HEK293 (cell line): ENCODE data around the gene PIK3R4.

Experiments
- CTCF ChIA-PET: fragments of 350-600 bp; formaldehyde crosslinking; extraction: SDS; loops from one replicate; lab custom pipeline; 2021; ENCODE audit warnings: antibody characterized with exemption; lab: Yijun Ruan, JAX
- POLR2A ChIA-PET: fragments of 300-600 bp; formaldehyde crosslinking; extraction: SDS; loops from one replicate; lab custom pipeline; 2020; ENCODE audit warnings: antibody characterized with exemption, inconsistent platforms; lab: Yijun Ruan, JAX
- H3K27ac ChIP-seq: fragments of 200-500 bp; sonication (Bioruptor generic); 2 replicates; pipeline ENCODE4 v1.5.1; 2014; ENCODE audit warnings: low read depth, low read length, control low read depth, inconsistent platforms; ENCODE audit errors: extremely low read depth
- H3K36me3 ChIP-seq, 2 experiments: fragments of 200-500 bp in 1 of 2; sonication (Bioruptor generic) in 1 of 2; 1 replicate in 1 of 2; 2 replicates in 1 of 2; pipeline ENCODE4 v1.5.1; 2014 to 2017; ENCODE audit warnings: inconsistent platforms in 2 of 2, low read length in 2 of 2; ENCODE audit not compliant: control insufficient read depth in 2 of 2, insufficient read depth in 1 of 2
- H3K4me1 ChIP-seq: fragments of 200-500 bp; sonication (Bioruptor generic); 2 replicates; pipeline ENCODE4 v1.5.1; 2014; ENCODE audit warnings: mild to moderate bottlenecking, low read length, inconsistent platforms; ENCODE audit not compliant: control insufficient read depth, insufficient read depth
- H3K4me3 ChIP-seq: 2 replicates; pipeline ENCODE4 v1.5.1; 2011; ENCODE audit warnings: low read depth, mild to moderate bottlenecking, control low read depth, low read length, moderate library complexity
- H3K9me3 ChIP-seq: fragments of 200-500 bp; sonication (Bioruptor generic); 2 replicates; pipeline ENCODE4 v1.5.1; 2014; ENCODE audit warnings: low read depth, low read length, inconsistent platforms; ENCODE audit not compliant: control insufficient read depth, insufficient read depth
- HOXC10 ChIP-seq: sonication (generic); formaldehyde crosslinking; IDR thresholded peaks from 2 replicates; pipeline ENCODE4 v1.8.1; 2023; ENCODE audit warnings: mild to moderate bottlenecking, missing genetic modification reagents
- MZF1 ChIP-seq: fragments of 450-650 bp; formaldehyde crosslinking; IDR thresholded peaks from 2 replicates; pipeline ENCODE4 v1.5.1; 2017; ENCODE audit warnings: missing biosample characterization, missing genetic modification characterization, borderline replicate concordance
- SCRT2 ChIP-seq: fragments of 450-650 bp; formaldehyde crosslinking; IDR thresholded peaks from 2 replicates; pipeline ENCODE4 v1.5.1; 2016; ENCODE audit warnings: missing biosample characterization, missing genetic modification characterization
- SETDB1 ChIP-seq: IDR thresholded peaks from one replicate; pipeline ENCODE4 v1.6.1; 2017; ENCODE audit warnings: mild to moderate bottlenecking, low read length, moderate library complexity, mixed read lengths; ENCODE audit not compliant: insufficient read length
- ZNF121 ChIP-seq: fragments of 450-650 bp; formaldehyde crosslinking; IDR thresholded peaks from 2 replicates; pipeline ENCODE4 v1.5.1; 2016; ENCODE audit warnings: missing biosample characterization, missing genetic modification characterization
- ZNF155 ChIP-seq: fragments of 450-650 bp; formaldehyde crosslinking; IDR thresholded peaks from 2 replicates; pipeline ENCODE4 v1.5.1; 2016; ENCODE audit warnings: missing biosample characterization, missing genetic modification characterization
- ZNF18 ChIP-seq: fragments of 450-650 bp; formaldehyde crosslinking; IDR thresholded peaks from 2 replicates; pipeline ENCODE4 v1.5.1; 2016; ENCODE audit warnings: missing biosample characterization, missing genetic modification characterization
- ZNF202 ChIP-seq: fragments of 450-650 bp; formaldehyde crosslinking; IDR thresholded peaks from 2 replicates; pipeline ENCODE4 v1.5.1; 2016; ENCODE audit warnings: missing biosample characterization, missing genetic modification characterization, borderline replicate concordance
- ZNF280D ChIP-seq: fragments of 450-650 bp; formaldehyde crosslinking; IDR thresholded peaks from 2 replicates; pipeline ENCODE4 v1.5.1; 2016; ENCODE audit warnings: missing biosample characterization, missing genetic modification characterization
- ZNF510 ChIP-seq: fragments of 450-650 bp; formaldehyde crosslinking; IDR thresholded peaks from 2 replicates; pipeline ENCODE4 v1.5.1; 2018; ENCODE audit warnings: mild to moderate bottlenecking, missing genetic modification characterization, missing biosample characterization; ENCODE audit not compliant: insufficient replicate concordance
- ZNF658 ChIP-seq: fragments of 450-650 bp; formaldehyde crosslinking; IDR thresholded peaks from 2 replicates; pipeline ENCODE4; 2016; ENCODE audit warnings: missing biosample characterization, missing genetic modification characterization
- ZNF664 ChIP-seq: fragments of 450-650 bp; formaldehyde crosslinking; IDR thresholded peaks from 2 replicates; pipeline ENCODE4 v1.5.1; 2016; ENCODE audit warnings: missing biosample characterization, missing genetic modification characterization
- ZNF776 ChIP-seq: fragments of 450-650 bp; formaldehyde crosslinking; IDR thresholded peaks from 2 replicates; pipeline ENCODE4 v1.5.0; 2017; ENCODE audit warnings: missing biosample characterization, missing genetic modification characterization, borderline replicate concordance
- ZNF791 ChIP-seq: fragments of 450-650 bp; formaldehyde crosslinking; IDR thresholded peaks from 2 replicates; pipeline ENCODE4 v1.5.1; 2016; ENCODE audit warnings: missing biosample characterization, missing genetic modification characterization
- ZSCAN30 ChIP-seq: fragments of 450-650 bp; IDR thresholded peaks from 2 replicates; pipeline ENCODE4 v1.5.1; 2018; ENCODE audit warnings: missing biosample characterization, mild to moderate bottlenecking, missing genetic modification characterization, moderate library complexity
- TF ChIP-seq, protein P1 (sequence below): fragments of 450-650 bp; IDR thresholded peaks from 2 replicates; pipeline ENCODE4 v1.5.1; 2018; ENCODE audit warnings: missing biosample characterization, missing genetic modification characterization
- TF ChIP-seq, protein P2 (sequence below): fragments of 450-650 bp; formaldehyde crosslinking; IDR thresholded peaks from 2 replicates; pipeline ENCODE4 v1.5.1; 2016; ENCODE audit warnings: missing biosample characterization, missing genetic modification characterization
- TF ChIP-seq, protein P3 (sequence below): fragments of 450-650 bp; formaldehyde crosslinking; IDR thresholded peaks from 2 replicates; pipeline ENCODE4 v1.5.1; 2016; ENCODE audit warnings: missing biosample characterization, missing genetic modification characterization, low read depth

Gene PIK3R4

GRCh38 chr3:130640027-130640426 is 106.6 kb downstream of the PIK3R4 start (continued):
- TF ChIP-seq ZNF776 (tag by site-specific recombination) = no peak
- TF ChIP-seq ZNF121 (tag by site-specific recombination) = no peak
- TF ChIP-seq ZNF510 (tag by site-specific recombination) = no peak
- TF ChIP-seq, all 188 proteins: peak for 0

DNA sequence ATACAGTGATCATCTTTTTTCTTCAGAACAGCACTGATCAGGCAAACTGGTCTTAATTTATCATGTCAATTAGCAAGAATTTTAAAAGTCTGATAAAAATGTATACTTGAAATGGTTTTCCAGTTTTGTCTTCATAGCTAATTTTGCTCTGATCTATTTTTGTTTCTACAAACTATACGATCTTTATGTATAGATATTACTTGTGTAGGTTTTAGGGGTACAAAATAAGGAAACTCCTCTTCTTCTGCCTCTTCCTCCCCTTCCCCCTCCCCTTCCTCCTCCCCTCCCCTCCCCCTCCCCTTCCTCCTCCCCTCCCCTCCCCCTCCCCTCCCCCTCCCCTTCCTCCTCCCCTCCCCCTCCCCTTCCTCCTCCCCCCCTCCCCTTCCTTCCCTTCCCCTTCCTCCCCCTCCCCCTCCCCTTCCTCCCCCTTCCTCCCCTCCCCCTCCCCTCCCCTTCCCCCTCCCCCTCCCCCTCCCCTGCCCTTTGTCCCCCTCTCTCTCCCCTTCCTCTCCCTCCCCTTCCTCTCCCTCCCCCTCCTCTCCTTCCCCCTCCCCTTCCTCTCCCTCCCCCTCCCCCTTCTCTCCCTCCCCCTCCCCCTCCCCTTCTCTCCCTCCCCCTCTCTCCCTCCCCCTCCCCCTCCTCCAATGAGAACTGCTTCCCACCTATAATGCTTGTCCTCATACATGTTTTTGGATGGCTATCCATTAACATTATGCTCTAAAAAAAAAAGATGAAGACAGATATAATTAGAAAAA is 110.0 kb downstream of the PIK3R4 start:
- no peaks in the 10 kb centered on the region for H3K36me3 ChIP-seq
- POLR2A ChIA-PET = no interaction called here
- CTCF ChIA-PET = no interaction called here
- H3K9me3 ChIP-seq = no peaks in the 10 kb centered on the region
- H3K27ac ChIP-seq = no peak overlapping the region
- no peak for TF ChIP-seq ZNF155 (tag by site-specific recombination)
- TF ChIP-seq, protein P1, sequence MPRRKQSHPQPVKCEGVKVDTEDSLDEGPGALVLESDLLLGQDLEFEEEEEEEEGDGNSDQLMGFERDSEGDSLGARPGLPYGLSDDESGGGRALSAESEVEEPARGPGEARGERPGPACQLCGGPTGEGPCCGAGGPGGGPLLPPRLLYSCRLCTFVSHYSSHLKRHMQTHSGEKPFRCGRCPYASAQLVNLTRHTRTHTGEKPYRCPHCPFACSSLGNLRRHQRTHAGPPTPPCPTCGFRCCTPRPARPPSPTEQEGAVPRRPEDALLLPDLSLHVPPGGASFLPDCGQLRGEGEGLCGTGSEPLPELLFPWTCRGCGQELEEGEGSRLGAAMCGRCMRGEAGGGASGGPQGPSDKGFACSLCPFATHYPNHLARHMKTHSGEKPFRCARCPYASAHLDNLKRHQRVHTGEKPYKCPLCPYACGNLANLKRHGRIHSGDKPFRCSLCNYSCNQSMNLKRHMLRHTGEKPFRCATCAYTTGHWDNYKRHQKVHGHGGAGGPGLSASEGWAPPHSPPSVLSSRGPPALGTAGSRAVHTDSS (tag by site-specific recombination) = no peak
- no peak for TF ChIP-seq SCRT2
- TF ChIP-seq SETDB1 = no peak
- TF ChIP-seq ZNF280D (tag by site-specific recombination) = no peak
- no peak for TF ChIP-seq HOXC10 (CRISPR knock-in tag)
- no peaks in the 10 kb centered on the region for H3K4me1 ChIP-seq
- H3K4me3 ChIP-seq = no peak overlapping the region

DNA sequence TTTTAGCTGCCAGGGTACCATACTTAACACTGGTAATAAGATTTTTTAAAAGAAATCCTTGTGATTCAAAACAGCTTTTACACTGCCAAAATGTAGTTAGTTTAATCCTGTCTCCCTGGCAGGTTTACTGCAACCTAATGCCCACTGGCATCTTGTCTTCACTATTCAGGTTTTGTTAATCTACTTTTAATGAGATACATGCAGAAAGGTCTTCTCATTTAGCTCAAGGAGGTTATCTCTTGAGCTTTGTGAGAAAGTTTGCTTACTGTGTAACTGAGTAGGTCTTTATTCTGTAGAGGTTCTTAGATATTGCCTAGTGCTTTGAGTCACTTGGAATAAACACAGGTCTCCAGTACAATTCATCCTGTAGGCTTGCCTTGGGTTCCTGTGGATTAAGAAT is 110.7 kb downstream of the PIK3R4 start:
- ChIA-PET POLR2A (no interaction called here), CTCF (no interaction called here)
- no peaks in the 10 kb centered on the region for H3K4me1 ChIP-seq
- no peak overlapping the region for H3K4me3 ChIP-seq
- H3K9me3 ChIP-seq = no peaks in the 10 kb centered on the region
- H3K36me3 ChIP-seq = no peaks in the 10 kb centered on the region
- no peak overlapping the region for H3K27ac ChIP-seq
- TF ChIP-seq SCRT2 (no peak), ZNF664 (peak; percentile 24; the same call in 1 of the 2 replicates)

- Histone ChIP-seq H3K36me3 (no peaks in the 10 kb centered on the region), H3K27ac (no peak overlapping the region), H3K4me3 (no peak overlapping the region), H3K9me3 (no peaks in the 10 kb centered on the region), H3K4me1 (no peaks in the 10 kb centered on the region)
- POLR2A ChIA-PET = no interaction called here
- CTCF ChIA-PET = no interaction called here
- TF ChIP-seq ZNF658 = no peak
- TF ChIP-seq, protein P2, sequence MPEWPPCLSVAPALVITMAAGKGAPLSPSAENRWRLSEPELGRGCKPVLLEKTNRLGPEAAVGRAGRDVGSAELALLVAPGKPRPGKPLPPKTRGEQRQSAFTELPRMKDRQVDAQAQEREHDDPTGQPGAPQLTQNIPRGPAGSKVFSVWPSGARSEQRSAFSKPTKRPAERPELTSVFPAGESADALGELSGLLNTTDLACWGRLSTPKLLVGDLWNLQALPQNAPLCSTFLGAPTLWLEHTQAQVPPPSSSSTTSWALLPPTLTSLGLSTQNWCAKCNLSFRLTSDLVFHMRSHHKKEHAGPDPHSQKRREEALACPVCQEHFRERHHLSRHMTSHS (tag by site-specific recombination) = no peak
- no peak for TF ChIP-seq ZSCAN30
- TF ChIP-seq, protein P3, sequence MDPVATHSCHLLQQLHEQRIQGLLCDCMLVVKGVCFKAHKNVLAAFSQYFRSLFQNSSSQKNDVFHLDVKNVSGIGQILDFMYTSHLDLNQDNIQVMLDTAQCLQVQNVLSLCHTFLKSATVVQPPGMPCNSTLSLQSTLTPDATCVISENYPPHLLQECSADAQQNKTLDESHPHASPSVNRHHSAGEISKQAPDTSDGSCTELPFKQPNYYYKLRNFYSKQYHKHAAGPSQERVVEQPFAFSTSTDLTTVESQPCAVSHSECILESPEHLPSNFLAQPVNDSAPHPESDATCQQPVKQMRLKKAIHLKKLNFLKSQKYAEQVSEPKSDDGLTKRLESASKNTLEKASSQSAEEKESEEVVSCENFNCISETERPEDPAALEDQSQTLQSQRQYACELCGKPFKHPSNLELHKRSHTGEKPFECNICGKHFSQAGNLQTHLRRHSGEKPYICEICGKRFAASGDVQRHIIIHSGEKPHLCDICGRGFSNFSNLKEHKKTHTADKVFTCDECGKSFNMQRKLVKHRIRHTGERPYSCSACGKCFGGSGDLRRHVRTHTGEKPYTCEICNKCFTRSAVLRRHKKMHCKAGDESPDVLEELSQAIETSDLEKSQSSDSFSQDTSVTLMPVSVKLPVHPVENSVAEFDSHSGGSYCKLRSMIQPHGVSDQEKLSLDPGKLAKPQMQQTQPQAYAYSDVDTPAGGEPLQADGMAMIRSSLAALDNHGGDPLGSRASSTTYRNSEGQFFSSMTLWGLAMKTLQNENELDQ (tag by site-specific recombination) = no peak
- no peak for TF ChIP-seq ZNF18 (tag by site-specific recombination)
- TF ChIP-seq ZNF791 = no peak
- TF ChIP-seq ZNF202 = no peak
- TF ChIP-seq MZF1 (tag by site-specific recombination) = no peak
Measured at GRCh38 chr3:130635285-130635684, 111.3 kb downstream of the PIK3R4 start.
